HepG2 (cell line): ENCODE results near the gene XAF1. TPM values are rescaled to one million over a fixed set of nuclear protein-coding genes. Genes with fewer than 3 reads are reported as not detected.

Experiments
- BRCA1 ChIP-seq: sonication (generic); formaldehyde crosslinking; IDR thresholded peaks from 2 replicates; pipeline ENCODE4 v1.4.0; 2020; ENCODE audit warnings: missing genetic modification reagents
- CSRNP1 ChIP-seq: sonication (generic); formaldehyde crosslinking; IDR thresholded peaks from 2 replicates; pipeline ENCODE4 v1.8.1; 2023; ENCODE audit warnings: mild to moderate bottlenecking, missing genetic modification reagents
- HNF4G ChIP-seq, 2 experiments: sonication (generic) in 1 of 2; formaldehyde crosslinking in 1 of 2; IDR thresholded peaks; 2 replicates each; pipeline versions ENCODE4 v1.4.0 to v1.6.1; 2011 to 2020; ENCODE audit warnings: borderline replicate concordance in 2 of 2, low read depth in 2 of 2, mild to moderate bottlenecking in 2 of 2, low read length in 1 of 2, missing genetic modification reagents in 1 of 2, moderate library complexity in 1 of 2
- MXD1 ChIP-seq: sonication (generic); formaldehyde crosslinking; IDR thresholded peaks from 2 replicates; pipeline ENCODE4 v1.4.0; 2020; ENCODE audit warnings: mild to moderate bottlenecking, missing genetic modification reagents
- NR1H2 ChIP-seq: sonication (generic); formaldehyde crosslinking; IDR thresholded peaks from 2 replicates; pipeline ENCODE4 v1.8.1; 2022; ENCODE audit warnings: low read depth, missing genetic modification reagents, borderline replicate concordance
- RBAK ChIP-seq: sonication (generic); formaldehyde crosslinking; IDR thresholded peaks from 2 replicates; pipeline ENCODE4 v1.5.1; 2020; ENCODE audit warnings: mild to moderate bottlenecking, missing genetic modification reagents
- SETDB1 ChIP-seq: sonication (generic); formaldehyde crosslinking; IDR thresholded peaks from 2 replicates; pipeline ENCODE4 v1.5.1; 2020; ENCODE audit warnings: missing genetic modification reagents, mild to moderate bottlenecking, borderline replicate concordance
- SIN3A ChIP-seq: IDR thresholded peaks from 2 replicates; pipeline ENCODE4 v1.6.1; 2011; ENCODE audit warnings: low read depth, mild to moderate bottlenecking, control low read depth, low read length, borderline replicate concordance
- TCF7 ChIP-seq: sonication (generic); IDR thresholded peaks from 2 replicates; pipeline ENCODE4 v1.6.1; 2016; ENCODE audit warnings: antibody characterized with exemption, low read depth
- TCF7L2 ChIP-seq: IDR thresholded peaks from 2 replicates; pipeline ENCODE4 v1.6.1; 2011; ENCODE audit warnings: mild to moderate bottlenecking, low read depth, low read length, moderate library complexity
- TOE1 ChIP-seq: sonication (generic); formaldehyde crosslinking; IDR thresholded peaks from 2 replicates; pipeline ENCODE4 v1.4.0; 2020; ENCODE audit warnings: mild to moderate bottlenecking, missing genetic modification reagents
- ZBTB14 ChIP-seq: sonication (generic); formaldehyde crosslinking; IDR thresholded peaks from 2 replicates; pipeline ENCODE4 v1.4.0; 2020; ENCODE audit warnings: missing genetic modification reagents
- ZFP36L1 ChIP-seq: sonication (generic); formaldehyde crosslinking; IDR thresholded peaks from 2 replicates; pipeline ENCODE4 v1.8.0; 2022; ENCODE audit warnings: mild to moderate bottlenecking, missing genetic modification reagents, moderate library complexity
- ZFP91 ChIP-seq: sonication (generic); formaldehyde crosslinking; IDR thresholded peaks from 2 replicates; pipeline ENCODE4 v1.9.0; 2022; ENCODE audit warnings: missing genetic modification reagents, mild to moderate bottlenecking, borderline replicate concordance
- ZNF256 ChIP-seq: sonication (generic); formaldehyde crosslinking; conservative IDR thresholded peaks from 2 replicates; pipeline ENCODE4 v1.4.0; 2020; ENCODE audit warnings: missing genetic modification reagents
- ZNF546 ChIP-seq: sonication (generic); formaldehyde crosslinking; conservative IDR thresholded peaks from 2 replicates; pipeline ENCODE4 v1.8.1; 2023; ENCODE audit warnings: mild to moderate bottlenecking, missing genetic modification reagents
- ZNF550 ChIP-seq: sonication (generic); formaldehyde crosslinking; IDR thresholded peaks from 2 replicates; pipeline ENCODE4 v1.4.0; 2020; ENCODE audit warnings: mild to moderate bottlenecking, missing genetic modification reagents, borderline replicate concordance
- ZNF670 ChIP-seq: sonication (generic); formaldehyde crosslinking; IDR thresholded peaks from 2 replicates; pipeline ENCODE4 v1.8.0; 2022; ENCODE audit warnings: mild to moderate bottlenecking, missing genetic modification reagents, borderline replicate concordance
- ZNF713 ChIP-seq: sonication (generic); formaldehyde crosslinking; IDR thresholded peaks from 2 replicates; pipeline ENCODE4 v1.4.0; 2020; ENCODE audit warnings: mild to moderate bottlenecking, missing genetic modification reagents
- ZNF790 ChIP-seq: sonication (generic); formaldehyde crosslinking; IDR thresholded peaks from 2 replicates; pipeline ENCODE4 v1.8.0; 2022; ENCODE audit warnings: missing genetic modification reagents, mild to moderate bottlenecking, borderline replicate concordance
- ZNF792 ChIP-seq: IDR thresholded peaks from 2 replicates; pipeline ENCODE4 v1.6.1; 2016
- ZSCAN12 ChIP-seq: sonication (generic); formaldehyde crosslinking; IDR thresholded peaks from 2 replicates; pipeline ENCODE4 v1.9.0; 2021; ENCODE audit warnings: mild to moderate bottlenecking, missing genetic modification reagents
- ZSCAN21 ChIP-seq: sonication (generic); formaldehyde crosslinking; IDR thresholded peaks from 2 replicates; pipeline ENCODE4 v1.8.0; 2022; ENCODE audit warnings: mild to moderate bottlenecking, missing genetic modification reagents, moderate library complexity, borderline replicate concordance
- polyA plus RNA-seq, 8 experiments: library from polyadenylated mRNA; depleted of rRNA in 3 of 8; stranded (reverse) in 7 of 8; unstranded in 1 of 8; fragments of >200 nt; fragmentation: Illumina TruSeq in 4 of 8; extraction: Trizol in 4 of 8; gene quantifications; 2 replicates each; pipeline versions ENCODE4 v1.2.1 to v1.2.3, GENCODE V29; 2011 to 2016; ENCODE audit warnings: low read depth in 4 of 8, missing spikeins in 1 of 8, mixed read lengths in 1 of 8; ENCODE audit not compliant: insufficient read depth in 1 of 8
- total RNA-seq, 5 experiments: library from RNA; depleted of rRNA; stranded (reverse); fragments of >200 nt; fragmentation: Illumina TruSeq; extraction: Trizol; gene quantifications; 2 replicates each; pipeline ENCODE4 v1.2.3, GENCODE V29; 2016; ENCODE audit warnings: low read depth in 1 of 5
- TF ChIP-seq, protein P1 (sequence below): sonication (generic); formaldehyde crosslinking; conservative IDR thresholded peaks from 2 replicates; pipeline ENCODE4 v1.4.0; 2020; ENCODE audit warnings: missing genetic modification reagents

Gene XAF1
- total and polyA plus RNA-seq, 2 of the 13 experiments (the other 11 are each of a cell fraction or from before 2014, with no cell fraction given) = 1.2 to 2.4 TPM

DNA sequence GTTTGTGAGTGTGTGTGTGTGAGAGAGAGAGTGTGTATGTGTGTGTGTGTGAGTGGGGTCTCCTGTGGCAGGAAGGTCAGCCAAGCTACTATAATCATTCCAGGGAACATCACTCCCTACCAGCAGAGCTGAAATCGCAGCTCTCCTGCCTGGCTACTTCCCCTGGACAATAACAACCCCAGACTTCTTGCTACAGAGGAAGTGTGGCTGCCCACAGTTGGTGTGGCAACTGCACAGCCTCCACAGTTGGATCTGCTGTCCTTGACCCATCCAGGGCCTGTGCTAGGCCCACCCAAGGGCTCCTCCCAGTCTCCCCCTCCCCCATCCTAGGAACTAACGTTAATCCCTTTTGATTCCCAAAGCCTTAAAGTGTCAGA lies 44.2 kb upstream of the XAF1 start (continued):
- TF ChIP-seq, protein P1, sequence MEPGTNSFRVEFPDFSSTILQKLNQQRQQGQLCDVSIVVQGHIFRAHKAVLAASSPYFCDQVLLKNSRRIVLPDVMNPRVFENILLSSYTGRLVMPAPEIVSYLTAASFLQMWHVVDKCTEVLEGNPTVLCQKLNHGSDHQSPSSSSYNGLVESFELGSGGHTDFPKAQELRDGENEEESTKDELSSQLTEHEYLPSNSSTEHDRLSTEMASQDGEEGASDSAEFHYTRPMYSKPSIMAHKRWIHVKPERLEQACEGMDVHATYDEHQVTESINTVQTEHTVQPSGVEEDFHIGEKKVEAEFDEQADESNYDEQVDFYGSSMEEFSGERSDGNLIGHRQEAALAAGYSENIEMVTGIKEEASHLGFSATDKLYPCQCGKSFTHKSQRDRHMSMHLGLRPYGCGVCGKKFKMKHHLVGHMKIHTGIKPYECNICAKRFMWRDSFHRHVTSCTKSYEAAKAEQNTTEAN (CRISPR knock-in tag) = no peak; the same call in 1 of the 2 replicates
- TF ChIP-seq MXD1 (CRISPR knock-in tag) = no peak
- no peak for TF ChIP-seq ZNF792
- no peak for TF ChIP-seq ZSCAN12
- no peak for TF ChIP-seq ZNF256
- no peak for TF ChIP-seq ZNF670 (CRISPR knock-in tag)
- TF ChIP-seq ZFP36L1 = peak; percentile 76
- no peak for TF ChIP-seq HNF4G (IDR thresholded peaks at IDR 0.05; ENCODE audit: borderline replicate concordance, low read depth, low read length)
- TF ChIP-seq HNF4G (CRISPR knock-in tag; IDR thresholded peaks at IDR 0.05; ENCODE audit: borderline replicate concordance, low read depth) = no peak
- no peak for TF ChIP-seq TCF7
- no peak for TF ChIP-seq RBAK
- 0 out of 2 replicates have a peak, but pooled peaks have one; percentile 22 for TF ChIP-seq ZNF790 (CRISPR knock-in tag)
- TF ChIP-seq ZNF546 (CRISPR knock-in tag) = no peak
- no peak for TF ChIP-seq ZNF550
- TF ChIP-seq SIN3A = no peak
- no peak for TF ChIP-seq ZBTB14 (CRISPR knock-in tag)
- TF ChIP-seq TCF7L2 = no peak
- TF ChIP-seq BRCA1 (CRISPR knock-in tag) = peak; percentile 80
- TF ChIP-seq ZSCAN21 (CRISPR knock-in tag) = peak; percentile 31; the same call in 1 of the 2 replicates
- no peak for TF ChIP-seq NR1H2 (CRISPR knock-in tag)
- no peak for TF ChIP-seq SETDB1
- no peak for TF ChIP-seq CSRNP1 (CRISPR knock-in tag)
- TF ChIP-seq ZFP91 (CRISPR knock-in tag) = no peak
- no peak for TF ChIP-seq TOE1 (CRISPR knock-in tag)
- TF ChIP-seq ZNF713 (CRISPR knock-in tag) = no peak
